HUDEP-2 (cell line): Measurements from ENCODE around the gene PSD4.
A peak's percentile ranks its signal among the peaks of the same experiment; 100 is the strongest.

Source experiments
- DNase-seq, 76 experiments: peaks; one replicate each; lab custom pipeline; 2025; ENCODE audit not compliant: unreplicated experiment in 76 of 76; lab: John Stamatoyannopoulos, UW

PSD4 gene

DNA sequence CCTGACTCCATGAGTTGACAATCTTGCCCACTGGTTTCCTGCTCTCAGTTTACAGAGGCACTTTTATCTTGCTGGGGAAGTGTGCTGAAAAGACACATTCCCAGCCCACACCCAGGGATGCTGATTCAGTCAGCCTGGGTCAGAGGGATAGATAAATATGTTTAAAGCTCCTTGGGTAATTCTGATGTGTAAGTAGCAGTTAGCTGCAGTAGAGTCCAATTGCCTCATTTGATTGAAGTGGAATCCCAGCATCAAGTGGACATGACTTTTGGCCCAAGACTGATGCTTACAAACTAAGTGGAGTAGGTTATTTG lies 29.4 kb downstream of the PSD4 start:
- DNase-seq: no peak

DNA sequence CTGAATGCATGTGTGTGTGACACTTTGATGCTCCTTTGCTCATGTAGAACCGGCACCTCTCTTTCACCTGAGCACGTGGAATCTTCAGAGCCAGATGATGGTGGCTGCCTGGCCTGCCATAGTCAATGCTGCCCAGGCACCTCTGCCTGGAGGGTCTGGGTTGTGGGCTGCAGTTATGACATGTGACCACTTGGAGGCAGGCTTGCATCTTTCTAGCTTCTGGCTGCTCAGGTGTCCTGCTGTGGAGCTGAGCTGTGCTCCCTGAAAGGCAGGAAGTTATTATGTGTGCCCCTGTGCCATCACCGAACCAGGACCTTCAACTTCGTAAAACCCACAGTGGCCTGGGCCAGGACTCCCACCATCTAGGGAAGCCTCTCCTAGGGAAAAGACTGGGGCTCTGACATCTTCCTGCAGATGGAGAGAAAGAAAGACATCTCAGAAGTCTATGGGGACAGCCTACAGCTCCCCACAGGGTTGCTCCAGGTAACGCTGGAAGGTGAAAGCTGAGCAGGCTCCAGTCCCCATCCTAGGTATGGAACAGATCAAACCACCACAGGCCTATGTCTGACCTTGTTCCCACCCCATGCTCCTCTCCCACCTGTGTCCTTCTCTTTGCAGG lies 30.2 kb downstream of the PSD4 start:
- DNase-seq: peak in 60 of 76 experiments; percentile 1 to 67 (median 38)

DNA sequence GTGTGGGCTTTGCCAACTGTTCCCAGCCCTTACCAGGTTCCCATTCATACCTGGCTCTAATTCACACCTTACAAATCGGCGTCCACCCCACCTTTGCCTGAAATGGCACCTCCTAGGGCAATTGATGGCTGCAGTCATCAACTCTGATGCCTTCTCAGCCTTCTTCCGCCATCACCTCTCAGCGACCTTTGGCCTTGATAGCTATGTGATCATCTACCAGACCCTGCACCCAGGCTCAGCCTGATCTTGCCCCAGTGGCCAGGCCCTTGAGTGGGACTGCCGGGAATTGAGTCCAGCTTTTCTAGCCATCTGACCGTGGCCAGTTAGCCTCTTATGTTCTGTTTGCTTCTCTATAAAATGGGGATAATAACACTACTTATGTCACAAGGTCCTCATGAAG lies 32.5 kb downstream of the PSD4 start:
- no peak for DNase-seq

DNA sequence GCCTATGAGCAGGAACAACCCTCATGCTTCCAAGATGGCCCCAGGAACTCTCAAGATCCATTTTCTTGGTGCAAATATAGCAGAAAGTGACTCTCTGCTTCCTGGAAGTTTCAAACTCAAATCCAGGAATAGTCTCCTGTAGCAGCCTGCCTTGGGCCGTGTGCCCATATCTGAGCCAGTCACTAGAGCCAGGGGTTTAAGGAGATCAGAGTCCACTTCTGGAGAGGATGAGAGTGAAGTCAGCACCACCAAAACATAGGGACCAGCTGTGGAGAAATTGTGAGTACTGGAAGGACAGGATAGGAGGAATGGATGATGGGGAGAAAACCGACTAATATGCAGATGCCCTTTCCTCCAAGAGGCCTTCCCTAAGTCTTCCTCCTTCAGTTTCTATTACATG lies 33.2 kb downstream of the PSD4 start:
- DNase-seq: no peak

DNA sequence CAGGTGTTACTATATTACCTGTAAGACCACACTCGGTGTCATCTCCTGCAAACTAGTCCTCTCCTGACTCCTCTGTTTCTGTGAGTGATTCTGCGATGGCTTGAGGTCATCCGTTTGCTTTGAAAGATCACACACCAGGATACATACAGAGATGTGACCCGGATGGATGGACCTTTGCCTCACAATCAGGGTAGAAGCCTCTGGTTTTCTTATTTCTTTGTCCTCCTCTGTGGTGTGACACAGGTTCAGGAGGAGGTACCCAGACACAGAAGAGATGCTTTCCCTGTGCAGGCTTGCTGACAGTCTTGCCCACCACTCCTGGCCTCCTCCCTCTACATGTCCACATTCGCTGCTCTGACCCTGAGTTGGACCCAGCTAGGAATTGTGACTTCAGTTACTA lies 34.6 kb downstream of the PSD4 start:
- no peak for DNase-seq

DNA sequence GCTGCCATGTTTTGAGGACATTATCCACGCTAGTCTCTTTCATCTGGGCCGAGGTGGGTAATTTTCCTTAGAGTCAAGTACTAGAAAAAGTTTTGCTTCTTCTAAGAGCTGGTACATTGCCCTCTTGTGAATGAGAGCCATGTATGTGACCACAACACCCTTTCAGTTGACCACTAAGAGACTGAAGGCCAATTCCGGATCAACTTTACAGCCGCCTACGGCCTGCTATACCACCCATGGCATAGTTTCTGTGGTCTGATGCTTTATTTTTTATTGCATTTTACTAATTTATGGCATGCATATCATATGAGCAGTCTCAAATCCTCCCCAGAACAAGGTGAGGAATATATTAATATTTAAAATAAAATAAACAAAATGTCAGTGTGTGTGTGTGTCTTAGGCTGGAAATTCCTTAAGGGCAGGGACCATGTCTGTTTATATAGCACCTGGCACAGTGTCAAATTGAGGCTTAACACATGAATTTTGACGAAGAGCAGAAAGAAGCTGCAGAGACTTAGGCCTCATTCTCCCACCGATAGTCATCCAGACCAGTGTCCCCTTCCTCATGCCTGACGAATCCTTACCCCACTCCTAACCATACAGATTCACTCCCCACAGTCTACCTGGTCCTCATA lies 35.4 kb downstream of the PSD4 start:
- DNase-seq: no peak

DNA sequence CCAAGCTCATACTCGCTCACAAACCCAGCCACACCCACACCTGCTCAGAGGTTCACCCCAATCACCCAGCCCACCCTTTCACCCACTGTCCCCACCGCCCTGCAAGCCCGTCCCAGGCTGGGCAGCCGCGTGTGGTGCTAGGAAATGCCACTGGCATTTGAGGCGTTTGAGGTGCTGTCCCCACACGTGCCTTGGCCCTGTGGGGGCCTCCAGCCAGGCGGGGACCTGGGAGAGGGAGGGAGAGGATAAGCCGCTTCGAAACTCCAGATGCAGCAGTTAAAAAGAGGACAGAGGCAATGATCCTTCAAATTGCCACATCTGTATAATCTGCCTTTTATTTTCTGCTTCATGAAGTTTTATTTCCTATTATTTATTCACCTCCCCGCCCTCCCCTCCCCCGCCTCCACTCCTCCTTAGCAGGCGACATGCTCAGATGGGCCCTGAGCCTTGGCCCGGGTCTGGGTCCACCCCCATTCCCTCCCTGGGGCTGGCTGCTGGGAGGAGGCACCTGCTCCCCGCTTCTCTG lies 35.9 kb downstream of the PSD4 start:
- DNase-seq: no peak

DNA sequence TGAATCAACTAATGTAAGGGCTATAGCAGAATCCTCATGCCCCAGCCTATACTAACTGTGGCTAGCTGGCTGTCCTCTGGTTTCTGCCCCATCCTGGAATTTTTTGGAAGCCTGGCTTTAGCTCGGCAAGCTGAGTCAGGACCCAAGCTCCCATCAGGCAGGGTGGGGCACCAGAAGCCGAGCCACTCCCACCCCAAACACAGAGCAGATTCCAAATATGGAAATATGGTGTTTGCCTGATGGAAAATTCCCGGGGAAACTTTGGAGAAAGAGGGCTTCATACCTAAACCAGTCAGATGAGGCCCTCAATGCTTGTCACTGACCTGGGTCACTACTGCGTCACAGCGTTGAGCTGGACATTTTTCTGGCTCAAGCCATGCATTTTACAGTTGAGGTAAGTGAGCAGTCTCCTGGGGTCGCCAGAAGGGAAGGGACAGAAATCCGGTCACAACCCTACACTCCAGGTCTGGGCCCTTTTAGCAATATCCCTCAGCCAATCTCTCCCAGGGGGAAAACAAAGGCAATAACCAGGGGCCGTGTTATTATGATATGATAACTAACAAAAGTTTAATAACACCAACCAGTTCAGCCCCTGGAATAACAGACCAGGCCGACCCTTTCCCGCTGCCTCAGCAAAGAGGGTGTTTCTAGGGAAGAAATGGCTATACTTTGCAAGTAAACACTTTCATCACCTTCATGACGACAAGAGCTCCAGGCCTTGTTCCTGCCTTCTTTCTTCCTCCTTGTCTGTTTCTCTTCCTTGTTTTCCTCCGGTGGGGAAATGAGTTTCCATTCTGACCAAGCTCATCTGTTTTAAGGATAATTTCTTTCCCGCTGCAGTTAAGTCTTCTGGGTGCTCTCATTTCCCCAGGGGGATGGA lies 37.7 kb downstream of the PSD4 start:
- no peak for DNase-seq

DNA sequence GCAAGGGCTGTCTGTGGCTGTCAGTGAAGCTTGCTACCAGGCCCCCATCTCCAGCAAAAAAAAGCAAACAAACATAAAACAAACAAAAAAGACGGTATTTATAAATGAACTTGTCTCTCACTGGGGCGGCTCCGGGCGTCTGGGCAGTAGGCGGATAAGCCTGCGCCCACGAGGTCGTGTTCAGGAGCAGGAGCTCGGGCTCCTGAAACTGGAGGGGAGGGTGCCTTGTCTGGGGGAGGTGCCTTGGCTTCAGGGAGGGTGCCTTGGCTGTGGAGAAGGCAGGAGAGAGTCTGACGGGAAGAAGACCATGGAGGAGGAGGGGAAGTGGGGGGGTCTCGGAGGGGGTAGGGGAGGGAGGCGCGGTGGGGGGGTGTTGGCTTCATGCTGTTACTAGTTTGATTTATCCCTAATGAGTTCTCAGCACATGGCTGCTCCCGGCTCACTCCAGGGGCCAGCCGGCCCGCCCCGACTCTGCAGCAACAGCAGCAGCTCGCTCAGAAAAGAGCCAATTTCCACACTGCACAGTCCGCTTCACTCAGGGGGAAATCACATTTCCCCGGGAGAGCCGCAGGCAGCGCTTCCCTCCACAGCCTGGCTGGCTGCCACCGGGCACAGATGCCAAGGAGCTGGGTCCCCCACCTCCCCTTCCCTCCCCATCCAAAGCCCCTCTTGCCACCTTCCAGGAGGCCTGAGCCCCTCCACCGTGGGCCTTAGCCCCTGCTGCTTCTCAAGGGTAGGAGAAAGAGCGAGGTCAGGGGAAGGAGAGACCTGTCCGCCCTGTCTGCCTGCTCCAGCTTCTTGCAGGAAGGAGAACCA lies 38.7 kb downstream of the PSD4 start:
- no peak for DNase-seq

DNA sequence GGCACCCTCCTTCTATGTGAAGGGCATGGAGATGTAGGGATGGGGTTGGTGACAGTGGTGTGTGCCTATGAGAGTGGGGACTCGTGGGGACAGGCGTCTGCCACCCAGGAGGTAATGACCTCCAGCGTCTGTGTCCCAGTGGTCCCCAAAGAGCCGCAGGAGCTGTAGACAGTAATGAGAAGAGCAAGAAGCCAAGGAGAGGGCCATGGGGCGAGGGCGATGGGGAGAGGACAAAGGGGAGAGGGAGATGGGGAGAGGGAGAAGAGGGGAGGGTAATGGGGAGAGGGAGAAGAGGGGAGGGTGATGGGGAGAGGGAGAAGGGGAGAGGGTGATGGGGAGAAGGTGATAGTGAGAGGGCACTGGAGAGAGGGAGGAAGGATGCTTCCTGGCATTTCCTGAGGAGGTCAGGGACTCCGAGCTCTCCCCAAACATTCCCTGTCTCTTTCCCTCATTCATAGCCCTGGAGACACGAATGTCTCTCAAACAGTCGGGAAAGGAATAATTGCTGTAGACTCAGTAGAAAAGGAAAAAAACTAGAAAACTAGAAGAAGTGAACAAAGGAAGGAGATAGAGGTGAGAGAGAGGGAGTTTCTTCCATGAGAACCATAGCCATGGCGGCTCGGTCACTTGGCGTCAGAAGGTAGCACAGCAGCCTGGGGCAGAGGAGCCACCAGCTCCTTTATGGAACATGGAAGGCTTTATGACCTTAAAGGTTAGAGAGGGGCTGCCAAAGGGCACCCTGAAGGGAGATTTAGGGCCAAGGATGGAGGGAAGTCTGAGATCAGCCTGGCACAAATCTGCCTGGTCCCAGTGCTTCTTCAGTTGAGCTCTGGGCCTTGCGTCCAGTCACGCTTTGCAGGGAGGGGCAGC lies 39.5 kb downstream of the PSD4 start:
- no peak for DNase-seq

DNA sequence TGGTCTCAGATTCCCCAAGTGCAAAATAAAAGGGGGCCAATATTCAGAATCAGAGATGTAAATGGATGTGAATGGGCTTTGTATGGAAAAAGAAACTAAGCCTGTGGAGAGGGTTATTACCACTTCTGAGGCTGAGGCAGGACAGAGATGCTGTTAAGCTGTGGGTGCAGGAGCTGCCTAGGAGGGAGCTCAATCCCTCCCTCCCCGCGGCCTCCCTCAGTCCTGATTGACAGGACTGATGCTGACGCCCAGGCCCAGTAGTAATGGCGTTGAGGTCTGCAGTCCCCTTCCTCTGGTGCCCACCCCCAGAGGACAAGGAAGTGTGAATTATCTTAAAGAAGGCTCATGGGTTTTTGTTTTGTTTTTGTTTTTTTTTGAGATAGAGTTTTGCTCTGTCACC lies 40.4 kb downstream of the PSD4 start:
- no peak for DNase-seq

DNA sequence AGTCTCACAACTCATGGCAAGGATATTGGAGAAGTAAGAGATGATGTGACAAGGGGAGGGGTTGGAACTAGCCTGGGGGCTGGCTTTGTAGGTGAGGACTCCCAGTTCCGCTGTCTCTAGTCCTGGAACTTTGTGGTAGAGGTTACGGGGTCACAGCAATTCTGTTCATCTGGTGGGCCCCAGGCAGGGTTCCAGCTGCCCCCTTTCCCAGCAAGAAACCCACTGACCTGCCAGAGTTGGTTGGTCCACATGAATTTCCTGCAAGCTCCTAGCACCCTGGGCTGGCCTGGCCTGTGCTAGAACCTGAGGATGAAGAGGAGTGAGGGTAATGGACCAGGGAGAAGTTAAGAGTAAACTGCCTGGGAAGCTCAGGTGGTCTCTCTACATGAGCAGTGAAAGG lies 41.3 kb downstream of the PSD4 start:
- DNase-seq: no peak

DNA sequence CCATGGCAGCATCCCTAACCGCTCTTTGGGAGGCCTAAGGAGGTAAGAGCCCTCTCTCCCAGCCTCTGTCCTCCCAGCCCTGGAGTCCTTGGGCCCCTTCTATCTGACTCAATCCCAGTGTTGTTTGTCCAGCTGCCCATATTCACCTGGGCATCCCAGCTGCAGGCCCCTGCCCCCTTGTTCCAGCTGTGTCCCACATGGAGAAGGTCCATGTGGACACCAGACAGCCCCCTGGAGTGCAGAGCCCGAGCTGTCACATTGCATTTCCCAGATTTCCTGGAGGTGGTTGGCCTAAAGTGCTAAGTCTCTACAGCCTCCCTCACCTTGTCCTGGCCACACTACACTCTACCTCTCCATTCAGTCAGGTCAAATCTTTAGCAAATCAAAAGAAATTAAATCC lies 42.5 kb downstream of the PSD4 start:
- no peak for DNase-seq

DNA sequence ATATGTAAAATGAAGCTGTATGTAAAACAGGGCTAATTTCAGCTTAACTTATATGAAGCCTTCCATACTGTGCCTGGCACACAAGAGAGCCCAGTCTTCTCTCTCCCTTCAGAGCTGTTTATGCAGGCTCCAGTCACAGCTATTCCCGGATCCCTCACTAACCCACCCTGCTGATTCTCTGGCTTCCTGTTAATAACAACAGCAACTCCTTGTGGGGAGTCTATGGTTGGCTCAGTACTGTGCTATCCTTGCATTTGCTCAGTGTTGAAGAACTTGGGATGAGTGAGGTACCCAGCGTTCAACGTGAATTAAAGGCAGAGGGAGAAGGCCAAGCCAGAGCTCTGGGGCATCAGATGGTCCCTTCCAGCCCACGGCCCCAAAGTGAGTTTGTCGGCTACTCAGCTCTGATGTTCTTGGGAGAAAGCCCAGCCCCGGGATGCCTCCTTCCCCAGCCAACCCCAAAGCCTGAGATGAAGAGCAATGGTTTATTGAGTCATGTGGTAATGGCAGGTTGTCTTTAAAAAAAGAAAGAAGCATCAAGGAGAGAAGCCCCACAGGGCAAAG lies 43.2 kb downstream of the PSD4 start:
- DNase-seq: no peak

DNA sequence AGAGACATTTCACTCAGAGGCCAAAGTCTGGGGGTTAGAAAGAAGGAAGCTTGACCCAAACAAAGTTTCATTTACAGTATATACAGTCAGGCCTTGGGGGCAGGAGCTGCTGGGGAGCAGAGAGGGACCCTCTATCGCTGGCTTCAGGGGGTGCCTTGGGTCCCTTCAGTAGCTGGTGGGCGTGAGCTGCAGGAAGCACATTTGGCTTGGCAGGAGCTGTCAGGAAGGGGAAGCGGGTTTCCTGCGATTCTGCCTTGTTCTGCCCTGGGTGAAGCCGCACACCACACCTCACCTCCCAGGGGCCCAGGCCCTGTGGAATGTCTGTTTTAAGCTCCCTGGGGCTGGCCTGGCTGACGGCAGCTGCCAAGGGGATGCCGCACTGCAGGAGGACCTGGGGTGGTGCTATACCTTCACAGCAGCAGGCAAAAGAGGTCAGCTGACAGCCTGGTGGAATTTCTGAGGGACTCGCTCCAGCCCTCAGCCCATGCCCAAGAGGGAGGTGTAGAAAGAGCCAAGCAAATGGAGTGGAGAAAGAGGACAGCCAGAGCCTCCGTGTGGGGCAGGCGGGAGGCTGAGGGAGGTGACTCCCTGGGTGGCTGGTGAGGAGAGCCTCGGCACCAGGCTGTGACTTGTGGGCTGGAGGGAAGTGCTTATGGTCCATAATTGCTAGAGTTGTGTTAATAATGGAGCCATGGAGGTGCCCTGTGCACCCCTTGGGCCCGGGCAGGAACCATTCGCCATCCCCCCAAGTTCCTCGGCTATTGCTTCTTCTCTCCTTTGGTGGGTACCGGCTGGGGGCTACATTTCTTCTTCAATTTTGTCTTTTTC lies 43.9 kb downstream of the PSD4 start:
- DNase-seq: no peak

DNA sequence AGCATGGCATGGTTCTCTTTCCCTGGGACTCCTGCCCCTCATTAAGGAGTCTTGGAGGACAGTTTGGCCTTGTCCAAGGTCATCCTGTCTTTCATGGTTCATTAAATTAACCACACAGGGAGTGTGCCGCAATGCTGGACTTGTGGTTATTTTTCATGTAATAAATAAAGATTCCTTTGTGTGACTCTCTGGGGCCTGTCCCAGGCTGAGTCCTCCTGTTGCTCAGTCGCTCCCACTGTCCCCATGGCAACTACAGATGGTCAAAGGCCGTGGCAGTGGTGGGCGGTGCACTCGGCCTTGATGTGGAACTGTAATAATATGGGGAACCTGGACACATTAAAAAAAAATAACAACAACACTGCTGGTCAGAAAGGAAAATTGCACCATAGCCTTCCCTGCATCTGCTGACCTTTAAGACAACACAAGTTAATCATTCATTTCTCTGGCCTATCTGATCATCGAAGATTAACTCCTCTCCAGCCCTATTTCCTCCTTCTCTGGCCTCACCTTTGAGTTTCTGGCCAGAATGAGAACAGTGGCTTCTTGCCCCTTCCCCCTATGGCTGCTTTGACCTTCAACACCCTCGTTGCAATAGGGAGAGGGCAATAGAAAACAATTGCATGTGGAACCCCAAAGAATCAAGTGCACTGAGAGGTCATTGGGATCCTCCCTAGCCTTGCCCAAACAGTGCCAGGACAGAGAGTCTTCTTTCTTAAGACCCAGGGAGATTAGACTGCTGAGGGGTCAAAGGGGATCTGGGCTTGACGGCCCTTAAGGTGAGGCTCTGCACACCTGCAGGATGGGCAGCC lies 44.7 kb downstream of the PSD4 start:
- DNase-seq: no peak

DNA sequence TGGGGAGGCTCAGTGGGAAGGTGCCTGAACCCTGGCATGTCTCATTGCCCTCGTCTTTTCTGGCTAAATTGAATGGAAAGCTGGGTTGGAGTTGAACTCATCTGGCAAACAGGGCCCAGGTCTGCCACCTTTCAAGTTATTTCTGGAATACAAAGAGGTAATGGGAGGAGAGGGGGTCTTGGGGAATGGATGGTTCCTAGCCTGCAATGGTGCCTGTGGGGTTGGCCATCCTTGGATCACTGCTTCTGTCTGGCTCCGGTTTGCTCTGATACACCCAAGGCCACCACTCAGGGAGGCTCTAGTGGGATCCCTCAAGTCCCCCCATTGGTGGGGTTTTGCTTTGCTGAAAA lies 45.3 kb downstream of the PSD4 start:
- DNase-seq: no peak

DNA sequence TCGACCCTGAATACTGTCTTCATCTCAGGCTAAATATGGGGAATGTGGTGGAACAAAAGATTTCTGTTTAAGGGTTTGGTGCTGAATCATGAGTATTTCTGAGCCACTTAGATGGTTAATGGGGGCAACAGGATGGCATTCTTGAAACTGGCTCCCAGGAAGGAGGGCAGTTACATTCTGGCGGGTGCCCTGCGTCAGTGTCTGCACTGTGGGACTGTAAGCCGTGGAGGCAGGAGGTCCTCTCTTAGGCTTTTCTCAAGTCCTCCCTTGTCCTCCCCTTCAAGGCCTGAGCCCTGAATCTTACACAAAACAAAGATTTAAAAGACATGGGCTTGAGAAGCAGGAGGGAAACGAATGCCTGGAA lies 45.7 kb downstream of the PSD4 start:
- DNase-seq: no peak
